ENCODE measurements around the gene KSR2. TPM values are rescaled to one million over a fixed set of nuclear protein-coding genes. Genes with fewer than 3 reads are reported as not detected.

Gene KSR2
- total RNA-seq, 1 donor, result under 0.01 TPM

DNA sequence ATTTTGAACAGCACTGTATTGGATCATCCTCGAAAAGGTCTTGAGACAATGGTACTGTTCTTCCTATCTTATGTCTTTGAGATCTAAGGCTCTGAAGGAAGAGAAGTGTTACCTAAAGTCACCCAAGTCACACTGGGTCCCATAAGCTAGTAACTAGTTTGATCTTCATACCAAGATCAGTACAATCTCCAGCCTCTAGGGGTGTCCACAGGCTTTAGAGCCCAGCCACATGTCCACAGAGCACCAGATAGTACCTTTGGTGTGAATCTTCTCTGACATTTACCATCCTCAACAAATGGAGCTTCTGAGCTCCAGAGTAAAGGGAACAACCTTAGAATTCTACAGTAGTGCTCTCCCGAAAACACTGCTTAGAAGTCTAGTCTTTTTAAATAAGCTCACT lies 78.7 kb downstream of the KSR2 start:
- H3K4me2 ChIP-seq (ENCODE audit: insufficient read depth, low read length), result no peak overlapping the region
- no peaks in the 10 kb centered on the region for H3K36me3 ChIP-seq (ENCODE audit: insufficient read depth, low read length)
- no peak for DNase-seq (ENCODE audit: insufficient read length, low spot score, missing footprints)
- H2AFZ ChIP-seq (ENCODE audit: low read length), result no peak overlapping the region
- H3K27me3 ChIP-seq (ENCODE audit: insufficient read depth, low read length), result no peaks in the 10 kb centered on the region
- H4K20me1 ChIP-seq (ENCODE audit: insufficient read depth, low read length), result no peaks in the 10 kb centered on the region
- no peaks in the 10 kb centered on the region for H3K9me3 ChIP-seq (ENCODE audit: low read depth, low read length)
- TF ChIP-seq CTCF (IDR thresholded peaks at IDR 0.05; ENCODE audit: extremely low read depth, low read depth, low read length), result peak; percentile 24
- H3K79me2 ChIP-seq (ENCODE audit: insufficient read depth, low read length), result no peaks in the 10 kb centered on the region
- no peak overlapping the region for H3K27ac ChIP-seq (ENCODE audit: low read depth, low read length)
- H3K4me3 ChIP-seq (ENCODE audit: insufficient read depth, low read length), result no peak overlapping the region
- no peaks in the 10 kb centered on the region for H3K4me1 ChIP-seq (ENCODE audit: insufficient read depth, low read length)

- H4K20me1 ChIP-seq (ENCODE audit: insufficient read depth, low read length), result no peaks in the 10 kb centered on the region
- H3K79me2 ChIP-seq (ENCODE audit: insufficient read depth, low read length), result no peaks in the 10 kb centered on the region
- no peak overlapping the region for H3K27ac ChIP-seq (ENCODE audit: low read depth, low read length)
- H2AFZ ChIP-seq (ENCODE audit: low read length), result no peak overlapping the region
- no peak for TF ChIP-seq CTCF (IDR thresholded peaks at IDR 0.05; ENCODE audit: extremely low read depth, low read depth, low read length)
- no peak for DNase-seq (ENCODE audit: insufficient read length, low spot score, missing footprints)
- H3K9me3 ChIP-seq (ENCODE audit: low read depth, low read length), result no peaks in the 10 kb centered on the region
- H3K27me3 ChIP-seq (ENCODE audit: insufficient read depth, low read length), result no peaks in the 10 kb centered on the region
- H3K36me3 ChIP-seq (ENCODE audit: insufficient read depth, low read length), result no peaks in the 10 kb centered on the region
- no peak overlapping the region for H3K4me3 ChIP-seq (ENCODE audit: insufficient read depth, low read length)
- H3K4me1 ChIP-seq (ENCODE audit: insufficient read depth, low read length), result no peaks in the 10 kb centered on the region
- no peak overlapping the region for H3K4me2 ChIP-seq (ENCODE audit: insufficient read depth, low read length)
Measured at GRCh38 chr12:117889098-117889497, 79.7 kb downstream of the KSR2 start.

GRCh38 chr12:117885211-117885610 lies 83.6 kb downstream of the KSR2 start:
- no peak overlapping the region for H3K27ac ChIP-seq (ENCODE audit: low read depth, low read length)
- DNase-seq (ENCODE audit: insufficient read length, low spot score, missing footprints), result peak; percentile 23
- H3K27me3 ChIP-seq (ENCODE audit: insufficient read depth, low read length), result no peaks in the 10 kb centered on the region
- H3K79me2 ChIP-seq (ENCODE audit: insufficient read depth, low read length), result no peaks in the 10 kb centered on the region
- H3K36me3 ChIP-seq (ENCODE audit: insufficient read depth, low read length), result no peaks in the 10 kb centered on the region
- H3K4me3 ChIP-seq (ENCODE audit: insufficient read depth, low read length), result no peak overlapping the region
- no peak for TF ChIP-seq CTCF (IDR thresholded peaks at IDR 0.05; ENCODE audit: extremely low read depth, low read depth, low read length)
- no peaks in the 10 kb centered on the region for H3K4me1 ChIP-seq (ENCODE audit: insufficient read depth, low read length)
- no peak overlapping the region for H2AFZ ChIP-seq (ENCODE audit: low read length)
- no peaks in the 10 kb centered on the region for H4K20me1 ChIP-seq (ENCODE audit: insufficient read depth, low read length)
- no peak overlapping the region for H3K4me2 ChIP-seq (ENCODE audit: insufficient read depth, low read length)
- H3K9me3 ChIP-seq (ENCODE audit: low read depth, low read length), result no peaks in the 10 kb centered on the region

DNA sequence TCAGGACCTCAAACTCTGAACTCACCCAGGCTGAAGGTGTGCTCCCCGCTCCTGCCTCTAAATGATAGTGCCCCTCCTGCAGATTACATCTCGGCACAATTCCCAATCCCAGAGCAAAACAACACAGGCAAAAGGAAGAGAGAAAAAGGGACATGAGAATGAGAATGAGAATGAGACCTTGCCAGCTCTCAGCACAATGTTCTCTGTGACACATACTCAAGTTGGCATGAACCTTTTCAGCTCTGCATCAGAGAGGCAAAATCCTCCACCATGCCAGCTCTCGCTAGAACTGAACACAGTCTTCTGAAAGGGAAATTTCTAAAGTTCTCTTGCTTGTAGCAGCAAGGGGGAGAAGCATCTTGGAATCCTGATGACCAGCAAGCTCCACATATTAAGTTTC lies 84.6 kb downstream of the KSR2 start:
- Histone ChIP-seq H3K79me2 (ENCODE audit: insufficient read depth, low read length) (no peaks in the 10 kb centered on the region), H3K9me3 (ENCODE audit: low read depth, low read length) (no peaks in the 10 kb centered on the region), H3K4me2 (ENCODE audit: insufficient read depth, low read length) (no peak overlapping the region), H3K27me3 (ENCODE audit: insufficient read depth, low read length) (no peaks in the 10 kb centered on the region), H2AFZ (ENCODE audit: low read length) (no peak overlapping the region), H3K4me1 (ENCODE audit: insufficient read depth, low read length) (no peaks in the 10 kb centered on the region), H3K36me3 (ENCODE audit: insufficient read depth, low read length) (no peaks in the 10 kb centered on the region), H4K20me1 (ENCODE audit: insufficient read depth, low read length) (no peaks in the 10 kb centered on the region), H3K27ac (ENCODE audit: low read depth, low read length) (no peak overlapping the region), H3K4me3 (ENCODE audit: insufficient read depth, low read length) (no peak overlapping the region)
- TF ChIP-seq CTCF (IDR thresholded peaks at IDR 0.05; ENCODE audit: extremely low read depth, low read depth, low read length), result no peak
- peak; percentile 30 for DNase-seq (ENCODE audit: insufficient read length, low spot score, missing footprints)

All from osteoblast (primary cell).